GM19023 (cell line): Measurements from ENCODE around the gene SCUBE1.

Experiments
- ATAC-seq: cut with Tn5 transposase; IDR thresholded peaks from one replicate; pipeline ENCODE4 v1.9.1; 2021; ENCODE audit warnings: mild to moderate bottlenecking, moderate library complexity; ENCODE audit not compliant: unreplicated experiment

The SCUBE1 gene

GRCh38 chr22:43343262-43343669 lies at the start of gene SCUBE1:
TSS of gene SCUBE1 (minus strand) at chr22:43343372. CDS start at chr22:43343261, 111 bp downstream.
- no peak for ATAC-seq

DNA sequence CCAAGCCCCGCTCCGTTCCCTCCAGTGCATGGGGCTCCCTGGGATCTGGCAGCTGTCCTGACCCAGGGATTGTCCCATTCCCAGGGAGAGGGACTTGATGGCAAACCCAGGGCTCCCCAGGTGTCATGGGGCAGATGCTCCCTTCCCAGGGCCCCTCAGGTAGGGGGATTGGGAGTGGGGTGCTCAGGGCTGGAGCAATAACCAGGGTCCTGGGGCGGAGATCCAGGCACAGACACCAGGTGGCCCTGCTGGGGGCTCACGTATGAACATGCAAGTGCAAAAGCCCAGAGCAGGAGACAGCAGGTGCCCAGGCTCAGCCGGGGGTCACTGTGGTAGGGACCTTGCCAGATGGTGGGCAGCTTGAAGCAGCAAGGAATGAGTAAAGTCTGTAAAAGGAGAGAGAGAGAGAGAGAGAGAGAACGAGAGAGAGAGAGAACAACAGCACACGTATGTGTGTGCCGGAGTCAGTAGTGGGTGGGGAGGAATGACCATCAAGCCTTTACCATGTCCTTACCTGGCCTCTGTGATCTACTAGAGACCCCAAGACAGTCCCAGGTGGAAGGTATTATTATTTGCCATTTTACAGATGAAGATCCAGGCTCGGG lies 49.3 kb upstream of the SCUBE1 start:
- no peak for ATAC-seq

DNA sequence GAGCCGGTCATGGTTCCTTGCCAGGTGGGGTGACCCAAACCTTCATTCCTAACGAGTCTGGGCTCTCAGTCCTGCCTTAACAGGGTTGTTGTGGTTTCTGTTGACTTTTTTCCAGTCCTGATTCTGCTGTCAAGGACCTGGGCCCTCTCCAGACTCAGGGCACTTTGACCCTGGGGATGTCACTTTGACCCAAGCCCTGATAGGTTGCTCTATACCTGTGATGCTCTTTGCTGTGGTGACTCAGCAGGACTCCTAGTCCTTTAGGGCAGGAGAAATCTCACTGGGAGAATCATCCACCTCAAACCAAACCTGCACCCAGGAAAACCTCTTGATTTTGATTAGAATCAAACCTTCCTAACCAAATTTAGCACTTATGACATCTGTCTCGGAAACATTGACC lies 48.1 kb upstream of the SCUBE1 start:
- no peak for ATAC-seq

GRCh38 chr22:43390872-43391271 lies 47.7 kb upstream of the SCUBE1 start:
- ATAC-seq: no peak

DNA sequence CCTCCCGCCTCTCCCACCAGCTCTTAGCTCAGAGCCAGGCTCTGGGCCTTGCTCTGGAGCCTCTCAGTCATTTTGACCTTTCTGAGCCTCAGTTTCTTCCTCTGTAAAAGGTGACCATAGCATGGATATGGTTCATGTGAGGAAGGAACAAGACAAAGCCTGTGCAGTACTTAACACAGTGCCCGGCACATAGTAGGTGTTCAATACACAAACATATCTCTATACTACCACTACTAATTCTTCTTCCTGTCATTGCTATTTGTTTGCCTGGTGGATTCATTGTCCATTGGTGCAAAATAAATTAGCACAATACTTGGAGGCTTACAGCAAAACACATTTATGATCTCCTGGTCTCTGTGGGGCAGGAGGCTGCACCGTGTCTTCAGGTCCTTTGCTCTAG lies 47.0 kb upstream of the SCUBE1 start:
- ATAC-seq: no peak

- ATAC-seq: no peak
These were observed 46.2 kb upstream of the SCUBE1 start for GRCh38 chr22:43389227-43389836.

DNA sequence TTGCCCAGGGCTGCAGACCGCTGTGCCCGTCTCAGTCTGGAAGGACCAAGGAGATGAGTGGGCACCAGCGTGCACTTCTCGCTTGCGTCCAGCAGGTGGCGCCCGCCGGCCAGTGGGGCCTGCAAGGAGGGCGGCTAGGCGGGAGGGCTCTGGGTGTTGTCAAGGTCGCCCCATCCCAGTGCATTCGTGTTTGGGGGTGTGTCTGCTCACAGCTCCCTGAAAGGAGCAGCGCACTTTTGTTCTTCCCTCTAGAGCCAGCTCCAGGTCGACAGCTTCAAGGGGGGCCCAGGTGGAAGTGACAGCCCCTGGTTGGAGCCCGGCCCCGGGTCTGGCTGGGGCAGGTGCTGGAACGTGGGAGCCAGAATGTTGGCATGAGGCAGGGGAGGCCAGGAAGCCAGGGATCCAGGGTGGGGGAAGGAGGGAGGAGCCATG lies 45.3 kb upstream of the SCUBE1 start:
- ATAC-seq: no peak

GRCh38 chr22:43387815-43388214 lies 44.6 kb upstream of the SCUBE1 start:
- no peak for ATAC-seq

DNA sequence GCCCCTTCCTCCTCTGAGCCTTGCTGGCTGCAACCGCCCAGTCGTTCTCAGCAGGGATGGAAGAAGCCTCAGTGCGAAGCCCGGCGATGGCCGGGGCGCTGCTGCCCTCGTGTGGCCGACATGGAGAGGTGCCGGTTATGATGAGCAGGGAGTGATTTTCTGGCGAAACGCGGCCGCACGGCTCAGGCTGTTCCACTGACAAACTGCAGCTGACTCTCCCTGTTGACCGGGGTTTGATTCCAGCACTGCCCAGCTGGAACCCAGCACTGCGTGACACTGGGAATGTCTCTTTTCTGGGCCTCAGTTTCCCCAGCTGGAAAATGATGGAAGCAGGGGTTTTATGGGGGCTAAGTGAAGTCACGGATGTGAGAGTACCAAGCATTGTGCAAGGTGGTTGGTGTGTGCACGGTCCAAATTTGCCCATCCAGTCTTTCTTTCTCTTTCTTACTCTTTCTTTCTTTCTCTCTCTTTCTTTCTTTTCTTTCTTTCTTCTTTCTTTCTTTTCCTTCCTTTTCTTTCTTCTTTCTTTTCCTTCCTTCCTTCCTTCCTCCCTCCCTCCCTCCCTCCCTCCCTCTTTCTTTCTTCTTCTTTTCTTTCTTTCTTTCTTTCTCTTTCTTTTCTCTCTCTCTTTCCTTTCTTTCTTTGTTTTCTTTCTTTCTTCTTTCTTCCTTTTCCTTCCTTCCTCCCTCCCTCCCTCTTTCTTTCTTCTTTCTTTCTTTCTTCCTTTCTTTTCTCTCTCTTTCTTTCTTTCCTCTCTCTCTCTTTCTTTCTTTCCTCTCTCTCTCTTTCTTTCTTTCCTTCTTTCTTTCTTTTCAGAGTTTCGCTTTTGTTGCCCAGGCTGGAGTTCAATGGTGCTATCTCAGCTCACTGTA lies 42.8 kb upstream of the SCUBE1 start:
- ATAC-seq: no peak

- no peak for ATAC-seq
These were observed 41.7 kb upstream of the SCUBE1 start for GRCh38 chr22:43384863-43385262.

DNA sequence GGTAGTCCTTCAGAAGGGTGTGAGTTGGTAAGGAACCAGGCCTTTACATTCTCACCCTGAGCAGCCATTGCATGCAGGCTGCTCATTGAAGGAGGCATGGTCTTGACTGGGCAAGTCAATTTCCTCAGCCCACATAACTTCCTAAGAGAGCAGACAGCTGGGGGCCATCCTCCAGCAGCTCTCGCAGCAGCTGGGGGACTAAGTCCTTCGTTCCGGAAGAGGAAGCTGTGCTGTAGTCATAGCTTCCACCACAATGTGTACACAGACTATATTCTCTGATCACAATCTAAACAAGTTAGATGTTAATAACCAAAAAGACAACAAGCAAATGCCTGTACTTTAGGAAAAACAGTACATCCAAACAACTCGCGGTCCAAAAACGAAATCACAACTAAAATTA lies 38.5 kb upstream of the SCUBE1 start:
- ATAC-seq: no peak

DNA sequence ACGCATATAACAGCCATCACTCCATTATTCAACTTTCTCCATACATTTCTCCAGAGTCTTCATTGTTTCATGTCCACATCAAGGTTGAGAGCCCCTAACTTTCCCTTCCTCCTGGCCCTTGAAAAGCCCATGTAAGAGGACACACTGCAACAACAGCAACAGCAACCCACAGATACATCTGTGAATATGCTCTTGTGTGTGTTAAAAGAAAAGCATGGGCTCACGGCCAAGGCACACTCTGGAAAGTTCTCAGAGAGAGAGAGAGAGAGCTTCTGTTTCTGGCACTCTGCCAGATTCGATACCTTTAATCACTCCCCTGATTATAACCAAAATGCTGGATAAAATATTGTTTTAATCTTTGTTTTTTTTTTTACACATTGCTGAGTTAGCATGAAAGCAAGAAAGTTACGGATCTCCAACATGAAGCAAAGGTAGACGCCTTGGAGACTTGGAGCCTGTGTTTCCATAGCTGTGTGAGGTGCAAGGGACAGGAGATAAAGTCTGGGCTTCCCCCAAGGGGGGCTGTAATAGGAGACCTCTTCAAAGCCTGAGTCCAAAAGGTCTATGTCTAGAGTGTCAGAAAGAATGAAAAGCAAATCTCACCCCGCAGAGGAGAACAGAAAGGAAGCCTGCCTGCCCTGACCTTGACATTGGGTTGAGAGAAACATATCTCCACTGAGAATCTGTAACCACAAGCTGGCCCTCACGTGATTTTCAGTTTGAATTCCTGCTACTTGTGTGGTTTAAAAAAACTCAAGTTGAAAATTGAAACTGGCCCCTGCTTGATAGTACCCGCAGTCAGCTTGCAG lies 34.9 kb upstream of the SCUBE1 start:
- no peak for ATAC-seq

DNA sequence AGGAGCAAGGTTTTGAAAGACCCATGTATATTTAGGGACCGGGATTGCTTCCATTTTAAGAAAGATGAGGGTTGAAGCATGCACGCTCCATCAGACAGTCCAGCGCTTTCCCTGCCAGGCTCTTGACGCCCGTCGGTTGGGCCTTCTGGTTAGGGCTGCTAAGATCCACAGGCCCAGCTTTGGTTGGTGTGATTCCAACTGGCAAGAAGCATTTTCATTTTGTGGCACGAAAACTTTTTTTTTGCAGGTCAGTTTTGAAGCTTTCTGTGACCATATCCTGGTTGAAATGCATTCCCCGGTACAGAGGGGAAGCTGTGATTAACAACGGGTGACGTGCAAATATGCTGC lies 34.4 kb upstream of the SCUBE1 start:
- ATAC-seq: no peak

DNA sequence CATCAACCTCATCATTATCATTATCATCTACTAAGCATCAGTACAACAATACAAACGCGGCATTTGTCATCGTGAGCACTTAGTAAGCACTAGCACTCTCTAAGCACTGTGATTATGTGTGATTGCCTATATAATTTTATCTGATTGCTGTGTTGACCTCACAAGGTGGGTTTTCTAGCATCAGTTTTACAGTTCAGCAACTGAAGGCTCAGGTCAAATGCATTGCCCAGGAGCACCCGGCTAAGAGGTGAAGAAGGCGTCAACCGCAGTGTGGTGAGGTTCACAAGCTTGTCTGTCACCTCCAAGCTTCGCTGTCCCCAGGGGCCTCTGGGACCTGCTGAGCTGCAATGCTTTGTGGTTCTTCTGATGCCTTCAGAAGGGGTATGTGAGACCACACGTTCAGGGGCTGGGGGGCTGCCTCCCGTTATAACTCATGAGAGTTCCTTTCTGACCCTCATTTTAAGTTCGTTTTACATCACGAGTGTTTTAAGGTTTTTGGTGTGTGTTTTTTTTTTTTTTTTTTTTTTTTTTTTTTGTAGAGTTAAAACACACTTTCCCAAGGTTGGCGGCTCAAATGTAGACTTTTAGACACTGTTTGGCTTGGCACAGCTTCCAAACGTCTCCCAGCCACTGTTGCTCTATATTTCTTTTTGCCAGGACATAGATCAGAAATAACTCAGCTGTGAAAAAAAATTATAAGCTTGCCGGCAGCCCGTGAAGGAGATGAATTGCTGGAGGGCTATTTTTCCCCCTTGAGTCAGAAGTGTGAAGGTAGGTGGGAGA lies 33.8 kb upstream of the SCUBE1 start:
- ATAC-seq: no peak

GRCh38 chr22:43375951-43376455 lies 32.8 kb upstream of the SCUBE1 start:
- ATAC-seq: no peak

- no peak for ATAC-seq
These were observed 26.9 kb upstream of the SCUBE1 start for GRCh38 chr22:43370036-43370435.

DNA sequence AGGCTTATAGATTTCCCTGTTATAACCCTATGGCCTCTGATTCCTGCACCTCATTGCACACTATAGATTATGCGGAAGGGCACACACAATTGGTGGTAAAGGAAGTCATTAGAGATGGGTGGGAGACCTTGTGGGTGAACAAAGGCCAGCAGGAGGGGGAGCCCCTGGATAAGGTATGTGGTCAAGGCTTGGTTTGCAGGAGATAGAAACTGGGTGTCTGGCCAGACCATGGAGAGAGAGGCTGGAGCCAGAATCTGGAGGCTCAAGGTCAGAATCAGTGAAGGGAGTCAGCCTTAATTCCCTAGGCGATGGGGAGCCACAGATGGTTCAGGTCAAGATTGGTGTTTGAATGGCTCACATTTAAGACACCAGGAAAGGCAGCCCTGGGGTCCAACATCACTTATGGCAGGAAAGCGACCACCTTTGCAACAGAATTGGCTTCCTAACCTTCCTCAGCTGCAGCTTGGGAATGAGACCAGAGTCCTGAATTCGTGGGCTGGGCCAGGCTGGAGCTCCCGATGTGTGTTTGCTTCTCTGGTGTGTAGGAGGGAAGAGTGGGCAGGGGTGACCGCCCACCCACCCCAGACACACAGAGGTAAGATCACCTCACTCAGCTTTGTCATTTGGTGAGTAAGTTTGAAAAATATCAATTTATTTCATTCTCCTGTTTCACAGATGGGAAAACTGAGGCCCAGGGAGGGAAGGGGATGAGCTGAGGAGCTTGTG lies 22.7 kb upstream of the SCUBE1 start:
- ATAC-seq: no peak

DNA sequence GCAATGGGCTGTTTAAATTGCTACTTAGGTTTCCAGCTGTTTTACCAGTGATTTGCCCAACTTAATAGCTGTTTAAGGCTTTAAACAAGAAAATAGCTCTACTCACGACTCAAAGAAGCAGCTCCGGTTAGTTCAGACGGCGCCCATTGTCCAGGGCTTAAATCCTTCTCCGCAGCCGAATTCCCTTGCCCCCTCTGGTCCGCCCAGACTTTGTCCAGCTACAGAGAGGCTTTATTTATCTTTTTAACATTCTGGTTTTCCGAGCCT lies 20.9 kb upstream of the SCUBE1 start:
- ATAC-seq: no peak

GRCh38 chr22:43363315-43364168 lies 20.4 kb upstream of the SCUBE1 start:
- no peak for ATAC-seq
